ENCODE measurements around the gene ATP8B3.

The ATP8B3 gene

GRCh38 chr19:1816530-1817298 lies 4.6 kb upstream of the ATP8B3 start:
- no peak for DNase-seq (ENCODE audit: low read depth in 2 of 2)

- no peak for DNase-seq (ENCODE audit: low read depth in 2 of 2)
Observed at GRCh38 chr19:1815605-1816529, 3.8 kb upstream of the ATP8B3 start.

- no peak for DNase-seq (ENCODE audit: low read depth in 2 of 2)
Observed at GRCh38 chr19:1814833-1815604, 2.9 kb upstream of the ATP8B3 start.

GRCh38 chr19:1814391-1814790 lies 2.3 kb upstream of the ATP8B3 start:
- no peak for DNase-seq (ENCODE audit: low read depth in 2 of 2)

GRCh38 chr19:1813192-1814182 lies 1.4 kb upstream of the ATP8B3 start:
- DNase-seq (ENCODE audit: low read depth in 2 of 2): no peak

GRCh38 chr19:1812426-1813191 lies 533 bp upstream of the ATP8B3 start:
- peak; percentile 61 to 73 for DNase-seq (ENCODE audit: low read depth in 2 of 2)

- DNase-seq (ENCODE audit: low read depth in 2 of 2): no peak
Observed at GRCh38 chr19:1811472-1811894, 593 bp downstream of the ATP8B3 start.

GRCh38 chr19:1810439-1811160 lies 1.5 kb downstream of the ATP8B3 start:
- no peak for DNase-seq (ENCODE audit: low read depth in 2 of 2)

- DNase-seq (ENCODE audit: low read depth in 2 of 2): no peak
Observed at GRCh38 chr19:1809678-1810077, 2.4 kb downstream of the ATP8B3 start.

GRCh38 chr19:1808395-1808731 lies 3.7 kb downstream of the ATP8B3 start:
- DNase-seq (ENCODE audit: low read depth in 2 of 2): no peak

- DNase-seq (ENCODE audit: low read depth in 2 of 2): no peak
Observed at GRCh38 chr19:1807695-1808394, 4.2 kb downstream of the ATP8B3 start.

- DNase-seq (ENCODE audit: low read depth in 2 of 2): no peak
Observed at GRCh38 chr19:1807030-1807694, 4.9 kb downstream of the ATP8B3 start.

GRCh38 chr19:1806184-1807029 lies 5.7 kb downstream of the ATP8B3 start:
- DNase-seq (ENCODE audit: low read depth in 2 of 2): no peak

- DNase-seq (ENCODE audit: low read depth in 2 of 2): no peak
Observed at GRCh38 chr19:1805401-1806183, 6.5 kb downstream of the ATP8B3 start.

GRCh38 chr19:1804858-1805257 lies 7.2 kb downstream of the ATP8B3 start:
- DNase-seq (ENCODE audit: low read depth in 2 of 2): no peak

GRCh38 chr19:1799695-1800342 lies 12.3 kb downstream of the ATP8B3 start:
- no peak for DNase-seq (ENCODE audit: low read depth in 2 of 2)

All from fibroblast of skin of left biceps (primary cell).